WTC11 (cell line): Measurements from ENCODE around the gene MYBPC2. TPM values are rescaled to one million over a fixed set of nuclear protein-coding genes. Genes with fewer than 3 reads are reported as not detected.

Source experiments
- ATAC-seq: fragments of 200-7000 bp; cut with Tn5 transposase; 2 replicates; pipeline ENCODE4 v1.10.0; 2021; ENCODE audit warnings: mild to moderate bottlenecking, moderate library complexity
- CTCF ChIA-PET: fragments of 300-600 bp; sonication (Branson Sonifier 250); formaldehyde crosslinking; loops from one replicate; lab custom pipeline; 2021; ENCODE audit warnings: antibody characterized with exemption; lab: Charles Lee
- POLR2A ChIA-PET: fragments of 350-600 bp; sonication (Branson Sonifier 250); formaldehyde crosslinking; loops from one replicate; lab custom pipeline; 2021; ENCODE audit warnings: antibody characterized with exemption; lab: Charles Lee
- DNase-seq: peaks from one replicate; pipeline ENCODE4 v3.0.0; 2021; ENCODE audit warnings: low spot score
- H3K27ac Mint-ChIP-seq: 2 replicates; pipeline ENCODE4 v1.8.0; 2021; ENCODE audit warnings: mixed read lengths
- H3K27me3 Mint-ChIP-seq: 2 replicates; pipeline ENCODE4 v1.8.0; 2021; ENCODE audit warnings: low read depth, mild to moderate bottlenecking, moderate library complexity, mixed read lengths
- H3K36me3 Mint-ChIP-seq: 2 replicates; pipeline ENCODE4 v1.8.0; 2021; ENCODE audit warnings: mixed read lengths
- H3K4me1 Mint-ChIP-seq: 2 replicates; pipeline ENCODE4 v1.8.0; 2022; ENCODE audit warnings: mixed read lengths
- H3K4me3 Mint-ChIP-seq: 2 replicates; pipeline ENCODE4 v1.8.0; 2021; ENCODE audit warnings: mild to moderate bottlenecking, moderate library complexity, mixed read lengths
- H3K9me3 Mint-ChIP-seq: 2 replicates; pipeline ENCODE4 v1.8.0; 2021; ENCODE audit warnings: mixed read lengths
- ATF2 ChIP-seq: sonication (generic); formaldehyde crosslinking; IDR thresholded peaks from 2 replicates; pipeline ENCODE4 v1.8.1; 2022; ENCODE audit warnings: low read depth, missing genetic modification reagents, borderline replicate concordance
- CREM ChIP-seq: sonication (generic); formaldehyde crosslinking; IDR thresholded peaks from 2 replicates; pipeline ENCODE4 v1.8.1; 2022; ENCODE audit warnings: mild to moderate bottlenecking, missing genetic modification reagents, moderate library complexity
- E2F1 ChIP-seq: sonication (generic); formaldehyde crosslinking; IDR thresholded peaks from 2 replicates; pipeline ENCODE4 v1.8.0; 2022; ENCODE audit warnings: mild to moderate bottlenecking, missing genetic modification reagents
- ESRRA ChIP-seq: sonication (generic); formaldehyde crosslinking; IDR thresholded peaks from 2 replicates; pipeline ENCODE4 v1.8.1; 2022; ENCODE audit warnings: mild to moderate bottlenecking, missing genetic modification reagents, borderline replicate concordance
- GRHL2 ChIP-seq: fragments of 250-450 bp; sonication (Bioruptor Pico); IDR thresholded peaks from 2 replicates; pipeline ENCODE4 v1.8.0; 2022; ENCODE audit warnings: mild to moderate bottlenecking, moderate library complexity; ENCODE audit not compliant: insufficient replicate concordance, severe bottlenecking
- HMGA2 ChIP-seq: fragments of 250-450 bp; sonication (Bioruptor Pico); IDR thresholded peaks from 2 replicates; pipeline ENCODE4 v1.4.0; 2021; ENCODE audit warnings: mild to moderate bottlenecking, moderate library complexity
- IRF2 ChIP-seq: sonication (generic); formaldehyde crosslinking; IDR thresholded peaks from 2 replicates; pipeline ENCODE4 v1.8.0; 2022; ENCODE audit warnings: low read depth, missing genetic modification reagents, borderline replicate concordance
- JAZF1 ChIP-seq: fragments of 250-450 bp; sonication (Bioruptor Pico); IDR thresholded peaks from 2 replicates; pipeline ENCODE4 v1.9.0; 2021; ENCODE audit warnings: moderate library complexity, mild to moderate bottlenecking, inconsistent platforms
- JUN ChIP-seq: sonication (generic); formaldehyde crosslinking; IDR thresholded peaks from 2 replicates; pipeline ENCODE4 v1.8.0; 2023; ENCODE audit warnings: mild to moderate bottlenecking, missing genetic modification reagents
- KAT7 ChIP-seq: sonication (generic); formaldehyde crosslinking; IDR thresholded peaks from 2 replicates; pipeline ENCODE4 v1.8.1; 2023; ENCODE audit warnings: missing genetic modification reagents, mild to moderate bottlenecking, borderline replicate concordance
- MLX ChIP-seq: sonication (generic); formaldehyde crosslinking; IDR thresholded peaks from 2 replicates; pipeline ENCODE4 v1.8.1; 2023; ENCODE audit warnings: mild to moderate bottlenecking, missing genetic modification reagents, moderate library complexity
- NR2C2 ChIP-seq: sonication (generic); formaldehyde crosslinking; IDR thresholded peaks from 2 replicates; pipeline ENCODE4 v1.8.0; 2022; ENCODE audit warnings: mild to moderate bottlenecking, missing genetic modification reagents
- OVOL2 ChIP-seq: fragments of 250-450 bp; sonication (Bioruptor Pico); IDR thresholded peaks from 2 replicates; pipeline ENCODE4 v1.9.0; 2021; ENCODE audit warnings: mild to moderate bottlenecking, borderline replicate concordance
- SP1 ChIP-seq: sonication (generic); formaldehyde crosslinking; conservative IDR thresholded peaks from 2 replicates; pipeline ENCODE4 v1.8.1; 2022; ENCODE audit warnings: missing genetic modification reagents
- TP53 ChIP-seq: sonication (generic); formaldehyde crosslinking; IDR thresholded peaks from 2 replicates; pipeline ENCODE4 v1.8.1; 2023; ENCODE audit warnings: mild to moderate bottlenecking, missing genetic modification reagents
- ZBTB43 ChIP-seq: sonication (generic); formaldehyde crosslinking; IDR thresholded peaks from 2 replicates; pipeline ENCODE4 v1.8.1; 2023; ENCODE audit warnings: mild to moderate bottlenecking, missing genetic modification reagents
- ZNF138 ChIP-seq: sonication (generic); formaldehyde crosslinking; conservative IDR thresholded peaks from 2 replicates; pipeline ENCODE4 v1.8.1; 2022; ENCODE audit warnings: mild to moderate bottlenecking, moderate library complexity, missing genetic modification reagents
- ZNF219 ChIP-seq: sonication (generic); formaldehyde crosslinking; IDR thresholded peaks from 2 replicates; pipeline ENCODE4 v1.8.0; 2023; ENCODE audit warnings: missing genetic modification reagents, mild to moderate bottlenecking, borderline replicate concordance
- ZNF425 ChIP-seq: fragments of 250-450 bp; sonication (Bioruptor Pico); conservative IDR thresholded peaks from 2 replicates; pipeline ENCODE4 v1.9.0; 2021; ENCODE audit warnings: mild to moderate bottlenecking
- ZNF671 ChIP-seq: fragments of 250-450 bp; sonication (Bioruptor Pico); IDR thresholded peaks from 2 replicates; pipeline ENCODE4 v1.8.0; 2021; ENCODE audit warnings: mild to moderate bottlenecking
- total RNA-seq: library from RNA; stranded (reverse); gene quantifications from 3 replicates; pipeline ENCODE4 v1.2.3, GENCODE V29; 2021
- TF ChIP-seq, protein P1 (sequence below): sonication (generic); formaldehyde crosslinking; IDR thresholded peaks from 2 replicates; pipeline ENCODE4 v1.8.1; 2023; ENCODE audit warnings: mild to moderate bottlenecking, moderate library complexity, missing genetic modification reagents
- TF ChIP-seq, protein P2 (sequence below): sonication (generic); formaldehyde crosslinking; IDR thresholded peaks from 2 replicates; pipeline ENCODE4 v1.8.1; 2022; ENCODE audit warnings: low read depth, mild to moderate bottlenecking, moderate library complexity, missing genetic modification reagents, borderline replicate concordance
- TF ChIP-seq, protein P3 (sequence below): sonication (generic); formaldehyde crosslinking; IDR thresholded peaks from 2 replicates; pipeline ENCODE4 v1.8.0; 2022; ENCODE audit warnings: mild to moderate bottlenecking, missing genetic modification reagents
- TF ChIP-seq, protein P4 (sequence below): fragments of 200-600 bp; IDR thresholded peaks from 2 replicates; pipeline ENCODE4 v1.8.0; 2022; ENCODE audit warnings: antibody characterized with exemption

The MYBPC2 gene
- total RNA-seq, 1 experiment from 2014 or later: 2.6 TPM

DNA sequence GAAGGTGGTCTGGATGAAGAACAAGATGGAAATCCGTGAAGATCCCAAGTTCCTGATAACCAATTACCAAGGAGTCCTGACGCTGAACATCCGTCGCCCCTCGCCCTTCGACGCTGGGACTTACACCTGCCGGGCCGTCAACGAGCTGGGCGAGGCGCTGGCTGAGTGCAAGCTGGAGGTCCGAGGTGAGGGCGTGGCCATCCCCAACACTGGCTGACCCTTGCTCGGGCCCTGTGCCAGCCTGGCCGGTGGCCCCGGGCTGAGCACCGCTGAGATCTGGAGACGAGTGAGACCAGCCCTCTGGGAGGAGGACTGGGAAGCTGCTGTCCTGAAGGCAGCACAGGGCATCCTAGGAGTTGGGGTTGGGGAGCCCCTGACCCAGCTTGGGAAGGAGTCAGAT, 31.7 kb downstream of the MYBPC2 start:
- POLR2A ChIA-PET: interaction anchor here (0.5 kb wide), 1 partner anchor 53 kb away, joined by 3 read pairs; no protein-coding TSS in a partner anchor
- no peak for ATAC-seq
- Mint-ChIP-seq H3K27ac (no peak overlapping the region), H3K4me3 (no peak overlapping the region), H3K36me3 (no peaks in the 10 kb centered on the region), H3K27me3 (peaks cover 4% of the 10 kb centered on the region), H3K9me3 (no peaks in the 10 kb centered on the region), H3K4me1 (peaks cover 7% of the 10 kb centered on the region)
- DNase-seq: no peak
- CTCF ChIA-PET: interaction anchor here (0.7 to 3.2 kb wide), 8 partner anchors 10 to 136 kb away, joined by 3 to 35 read pairs (median 6); partner anchors contain the start of gene KCNC3
- TF ChIP-seq KAT7 (CRISPR knock-in tag) (no peak), TP53 (no peak), ZNF425 (CRISPR knock-in tag) (no peak), ZNF671 (CRISPR knock-in tag) (no peak), JUN (CRISPR knock-in tag) (no peak), ATF2 (CRISPR knock-in tag) (no peak), IRF2 (CRISPR knock-in tag) (no peak), HMGA2 (no peak), SP1 (CRISPR knock-in tag) (no peak), ZNF219 (CRISPR knock-in tag) (no peak), ZNF138 (CRISPR knock-in tag) (no peak), OVOL2 (no peak), GRHL2 (CRISPR knock-in tag) (no peak)
- TF ChIP-seq, protein P1, sequence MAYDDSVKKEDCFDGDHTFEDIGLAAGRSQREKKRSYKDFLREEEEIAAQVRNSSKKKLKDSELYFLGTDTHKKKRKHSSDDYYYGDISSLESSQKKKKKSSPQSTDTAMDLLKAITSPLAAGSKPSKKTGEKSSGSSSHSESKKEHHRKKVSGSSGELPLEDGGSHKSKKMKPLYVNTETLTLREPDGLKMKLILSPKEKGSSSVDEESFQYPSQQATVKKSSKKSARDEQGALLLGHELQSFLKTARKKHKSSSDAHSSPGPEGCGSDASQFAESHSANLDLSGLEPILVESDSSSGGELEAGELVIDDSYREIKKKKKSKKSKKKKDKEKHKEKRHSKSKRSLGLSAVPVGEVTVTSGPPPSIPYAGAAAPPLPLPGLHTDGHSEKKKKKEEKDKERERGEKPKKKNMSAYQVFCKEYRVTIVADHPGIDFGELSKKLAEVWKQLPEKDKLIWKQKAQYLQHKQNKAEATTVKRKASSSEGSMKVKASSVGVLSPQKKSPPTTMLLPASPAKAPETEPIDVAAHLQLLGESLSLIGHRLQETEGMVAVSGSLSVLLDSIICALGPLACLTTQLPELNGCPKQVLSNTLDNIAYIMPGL (CRISPR knock-in tag): no peak
- TF ChIP-seq, protein P2, sequence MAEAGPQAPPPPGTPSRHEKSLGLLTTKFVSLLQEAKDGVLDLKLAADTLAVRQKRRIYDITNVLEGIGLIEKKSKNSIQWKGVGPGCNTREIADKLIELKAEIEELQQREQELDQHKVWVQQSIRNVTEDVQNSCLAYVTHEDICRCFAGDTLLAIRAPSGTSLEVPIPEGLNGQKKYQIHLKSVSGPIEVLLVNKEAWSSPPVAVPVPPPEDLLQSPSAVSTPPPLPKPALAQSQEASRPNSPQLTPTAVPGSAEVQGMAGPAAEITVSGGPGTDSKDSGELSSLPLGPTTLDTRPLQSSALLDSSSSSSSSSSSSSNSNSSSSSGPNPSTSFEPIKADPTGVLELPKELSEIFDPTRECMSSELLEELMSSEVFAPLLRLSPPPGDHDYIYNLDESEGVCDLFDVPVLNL (CRISPR knock-in tag): no peak
- TF ChIP-seq, protein P3, sequence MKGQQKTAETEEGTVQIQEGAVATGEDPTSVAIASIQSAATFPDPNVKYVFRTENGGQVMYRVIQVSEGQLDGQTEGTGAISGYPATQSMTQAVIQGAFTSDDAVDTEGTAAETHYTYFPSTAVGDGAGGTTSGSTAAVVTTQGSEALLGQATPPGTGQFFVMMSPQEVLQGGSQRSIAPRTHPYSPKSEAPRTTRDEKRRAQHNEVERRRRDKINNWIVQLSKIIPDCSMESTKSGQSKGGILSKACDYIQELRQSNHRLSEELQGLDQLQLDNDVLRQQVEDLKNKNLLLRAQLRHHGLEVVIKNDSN (CRISPR knock-in tag): no peak

DNA sequence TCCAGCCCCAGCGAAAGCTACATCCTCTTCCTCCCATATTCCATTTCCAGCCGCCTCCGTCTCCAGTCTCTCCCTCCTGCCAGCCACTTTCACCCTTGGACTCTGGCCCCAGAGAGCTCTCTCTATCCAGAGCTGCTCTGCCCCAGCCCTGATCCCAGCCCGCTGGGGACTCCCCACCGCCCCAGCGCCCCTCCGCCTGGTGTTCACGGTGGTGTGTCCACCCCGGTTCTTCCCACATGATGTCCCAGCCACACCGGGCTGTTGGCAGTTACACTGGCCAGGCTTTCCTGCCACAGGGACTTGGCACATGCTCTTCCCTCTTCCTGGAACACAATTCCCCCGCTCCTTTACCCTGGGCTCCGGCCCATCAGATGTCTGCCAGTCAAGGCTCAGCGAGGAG, 32.3 kb downstream of the MYBPC2 start:
- H3K36me3 Mint-ChIP-seq: no peaks in the 10 kb centered on the region
- ChIA-PET CTCF (interaction anchor here (0.7 to 3.2 kb wide), 13 partner anchors 10 to 136 kb away, joined by 3 to 35 read pairs (median 8); partner anchors contain the start of gene KCNC3), POLR2A (no interaction called here)
- no peak overlapping the region for H3K4me3 Mint-ChIP-seq
- DNase-seq: no peak
- ATAC-seq: no peak
- H3K4me1 Mint-ChIP-seq: peaks cover 7% of the 10 kb centered on the region
- H3K9me3 Mint-ChIP-seq: no peaks in the 10 kb centered on the region
- no peak overlapping the region for H3K27ac Mint-ChIP-seq
- peaks cover 4% of the 10 kb centered on the region for H3K27me3 Mint-ChIP-seq
- no peak for TF ChIP-seq CREM
- no peak for TF ChIP-seq NR2C2 (CRISPR knock-in tag)
- TF ChIP-seq MLX (CRISPR knock-in tag): no peak
- no peak for TF ChIP-seq ESRRA (CRISPR knock-in tag)
- TF ChIP-seq ZBTB43 (CRISPR knock-in tag): no peak
- no peak for TF ChIP-seq E2F1 (CRISPR knock-in tag)
- TF ChIP-seq, protein P4, sequence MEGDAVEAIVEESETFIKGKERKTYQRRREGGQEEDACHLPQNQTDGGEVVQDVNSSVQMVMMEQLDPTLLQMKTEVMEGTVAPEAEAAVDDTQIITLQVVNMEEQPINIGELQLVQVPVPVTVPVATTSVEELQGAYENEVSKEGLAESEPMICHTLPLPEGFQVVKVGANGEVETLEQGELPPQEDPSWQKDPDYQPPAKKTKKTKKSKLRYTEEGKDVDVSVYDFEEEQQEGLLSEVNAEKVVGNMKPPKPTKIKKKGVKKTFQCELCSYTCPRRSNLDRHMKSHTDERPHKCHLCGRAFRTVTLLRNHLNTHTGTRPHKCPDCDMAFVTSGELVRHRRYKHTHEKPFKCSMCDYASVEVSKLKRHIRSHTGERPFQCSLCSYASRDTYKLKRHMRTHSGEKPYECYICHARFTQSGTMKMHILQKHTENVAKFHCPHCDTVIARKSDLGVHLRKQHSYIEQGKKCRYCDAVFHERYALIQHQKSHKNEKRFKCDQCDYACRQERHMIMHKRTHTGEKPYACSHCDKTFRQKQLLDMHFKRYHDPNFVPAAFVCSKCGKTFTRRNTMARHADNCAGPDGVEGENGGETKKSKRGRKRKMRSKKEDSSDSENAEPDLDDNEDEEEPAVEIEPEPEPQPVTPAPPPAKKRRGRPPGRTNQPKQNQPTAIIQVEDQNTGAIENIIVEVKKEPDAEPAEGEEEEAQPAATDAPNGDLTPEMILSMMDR: no peak
- no peak for TF ChIP-seq ZNF671 (CRISPR knock-in tag)
- TF ChIP-seq JAZF1 (CRISPR knock-in tag): no peak
